CD14-positive monocyte (primary cell): ENCODE measurements around the gene FAM89A. TPM values are rescaled to one million over a fixed set of nuclear protein-coding genes. Genes with fewer than 3 reads are reported as not detected.
A peak's percentile ranks its signal among the peaks of the same experiment; 100 is the strongest.

Source experiments
- DNase-seq, 3 donors: peaks; one replicate each; pipeline ENCODE4 v3.0.0-alpha.2; 2011 to 2022
- H2AFZ ChIP-seq: 2 replicates; pipeline ENCODE4 v1.6.0; 2012; ENCODE audit warnings: mild to moderate bottlenecking, low read depth, low read length, inconsistent platforms; ENCODE audit not compliant: insufficient read depth, poor library complexity, severe bottlenecking
- H3K27ac ChIP-seq, 2 donors: 1 replicate in 1 of 2; 2 replicates in 1 of 2; pipeline ENCODE4 v1.5.1; 2012 to 2013; ENCODE audit warnings: low read length in 2 of 2, control low read depth in 1 of 2, inconsistent platforms in 1 of 2, low read depth in 1 of 2, mild to moderate bottlenecking in 1 of 2
- H3K27me3 ChIP-seq, 2 donors: one replicate each; pipeline versions ENCODE4 v1.6.0 to v1.6.1; 2011 to 2013; ENCODE audit warnings: low read length in 2 of 2; ENCODE audit not compliant: control insufficient read depth in 2 of 2, insufficient read depth in 2 of 2
- H3K36me3 ChIP-seq, 2 donors: replicated peaks in 1 of 2; 1 replicate in 1 of 2; 2 replicates in 1 of 2; pipeline versions ENCODE4 v1.5.1 to v1.6.1; 2012 to 2013; ENCODE audit warnings: low read length in 2 of 2, control low read depth in 1 of 2, inconsistent platforms in 1 of 2, mild to moderate bottlenecking in 1 of 2; ENCODE audit not compliant: insufficient read depth in 2 of 2, control insufficient read depth in 1 of 2
- H3K4me1 ChIP-seq, 2 donors: 1 replicate in 1 of 2; 2 replicates in 1 of 2; pipeline versions ENCODE4 v1.5.1 to v1.6.1; 2012 to 2013; ENCODE audit warnings: low read length in 2 of 2, control low read depth in 1 of 2, inconsistent platforms in 1 of 2, mild to moderate bottlenecking in 1 of 2, moderate library complexity in 1 of 2; ENCODE audit not compliant: insufficient read depth in 2 of 2, control insufficient read depth in 1 of 2
- H3K4me2 ChIP-seq: replicated peaks from 2 replicates; pipeline ENCODE3; 2012; ENCODE audit warnings: low read length, moderate library complexity, mild to moderate bottlenecking; ENCODE audit not compliant: poor library complexity, severe bottlenecking; ENCODE audit errors: extremely low read depth
- H3K4me3 ChIP-seq, 3 experiments: fragments of 200-600 bp in 1 of 3; sonication (generic) in 1 of 3; replicated peaks in 1 of 3; 1 replicate in 2 of 3; 2 replicates in 1 of 3; pipeline ENCODE4 v1.5.1; 2011 to 2013; ENCODE audit warnings: low read length in 3 of 3, mild to moderate bottlenecking in 3 of 3, control low read depth in 2 of 3, low read depth in 2 of 3, inconsistent platforms in 1 of 3, moderate library complexity in 1 of 3
- H3K79me2 ChIP-seq: 2 replicates; pipeline ENCODE4 v1.6.0; 2012; ENCODE audit warnings: mild to moderate bottlenecking, control low read depth, inconsistent platforms, low read length, moderate library complexity; ENCODE audit not compliant: insufficient read depth
- H3K9ac ChIP-seq: 2 replicates; pipeline ENCODE4 v1.6.0; 2017; ENCODE audit warnings: low read length, mild to moderate bottlenecking; ENCODE audit not compliant: insufficient read depth, poor library complexity, severe bottlenecking
- H3K9me3 ChIP-seq, 2 donors: replicated peaks in 1 of 2; 1 replicate in 1 of 2; 2 replicates in 1 of 2; pipeline versions ENCODE4 v1.5.1 to v1.6.1; 2012 to 2013; ENCODE audit warnings: low read length in 2 of 2, control low read depth in 1 of 2; ENCODE audit not compliant: control insufficient read depth in 1 of 2, insufficient read depth in 1 of 2
- H4K20me1 ChIP-seq: 2 replicates; pipeline ENCODE4 v1.6.0; 2012; ENCODE audit warnings: mild to moderate bottlenecking, low read length, control low read depth, moderate library complexity; ENCODE audit not compliant: insufficient read depth
- H3K27ac Mint-ChIP-seq, 7 donors: one replicate each; pipeline ENCODE4 v1.8.0; 2020; ENCODE audit warnings: mild to moderate bottlenecking in 7 of 7, mixed read lengths in 7 of 7, moderate library complexity in 6 of 7, inconsistent platforms in 2 of 7
- H3K27me3 Mint-ChIP-seq, 3 donors: one replicate each; pipeline ENCODE4 v1.8.0; 2021 to 2022; ENCODE audit warnings: low read depth in 3 of 3, mild to moderate bottlenecking in 3 of 3, mixed read lengths in 3 of 3, moderate library complexity in 3 of 3, inconsistent platforms in 1 of 3
- H3K36me3 Mint-ChIP-seq, 2 donors: one replicate each; pipeline ENCODE4 v1.8.0; 2020; ENCODE audit warnings: mixed read lengths in 2 of 2, inconsistent platforms in 1 of 2, mild to moderate bottlenecking in 1 of 2
- H3K4me1 Mint-ChIP-seq: one replicate; pipeline ENCODE4 v1.8.0; 2020; ENCODE audit warnings: mild to moderate bottlenecking, mixed read lengths
- H3K4me3 Mint-ChIP-seq, 2 donors: one replicate each; pipeline ENCODE4 v1.8.0; 2020; ENCODE audit warnings: mild to moderate bottlenecking in 2 of 2, mixed read lengths in 2 of 2, moderate library complexity in 1 of 2
- H3K9me3 Mint-ChIP-seq, 7 donors: one replicate each; pipeline ENCODE4 v1.8.0; 2020 to 2022; ENCODE audit warnings: mixed read lengths in 7 of 7, mild to moderate bottlenecking in 6 of 7, moderate library complexity in 6 of 7, inconsistent platforms in 2 of 7
- WGBS: methylation state at CpG from one replicate; pipeline ENCODE4 v1.1.5; 2013; ENCODE audit warnings: missing lambda C conversion rate; ENCODE audit not compliant: insufficient coverage; 5-methylcytosine and 5-hydroxymethylcytosine counted together
- intact Hi-C, 2 donors: fragments of 100-400 bp; cut with micrococcal nuclease; formaldehyde crosslinking; loops; one replicate each; pipeline versions ENCODE4 v1.15.0 to v1.15.1; 2023
- polyA plus RNA-seq, 3 donors: library from polyadenylated mRNA; depleted of rRNA in 1 of 3; unstranded in 2 of 3; stranded (reverse) in 1 of 3; fragments of 300-500 nt in 2 of 3; fragments of >200 nt in 1 of 3; fragmentation: Illumina TruSeq in 2 of 3; gene quantifications; 1 replicate in 2 of 3; 2 replicates in 1 of 3; pipeline ENCODE4 v1.2.3, GENCODE V29; 2012 to 2021
- TF ChIP-seq, protein P1 (sequence below): fragments of 200-600 bp; IDR thresholded peaks from one replicate; pipeline ENCODE4 v1.8.0; 2022; ENCODE audit warnings: antibody characterized with exemption, mild to moderate bottlenecking

The FAM89A gene
- polyA plus RNA-seq, 3 donors = 2.0 to 11.7 (median 4.4) TPM

DNA sequence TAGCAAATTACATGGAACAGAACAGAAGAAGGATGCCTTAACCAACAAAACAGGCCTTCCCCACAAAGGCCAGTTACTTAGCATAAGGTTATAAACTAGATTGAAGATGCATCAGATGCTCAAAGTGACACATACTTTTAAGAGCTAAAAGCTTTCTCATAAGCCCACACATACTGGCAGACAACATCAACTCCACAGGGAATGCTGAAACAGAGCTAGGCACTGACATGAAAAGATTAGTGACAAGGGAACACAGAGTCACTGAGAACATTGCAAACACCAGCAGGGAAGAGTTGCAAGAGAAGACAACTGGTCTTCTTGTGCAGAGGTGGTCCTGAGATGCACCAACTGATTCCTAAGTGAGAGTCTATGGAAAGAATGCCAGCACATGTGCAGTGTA is 68.3 kb downstream of the FAM89A start:
- peaks cover 0 to 2% (median 0%) of the 10 kb centered on the region in 3 donors for H3K27me3 Mint-ChIP-seq
- Histone ChIP-seq H3K79me2 (peaks cover 57% of the 10 kb centered on the region), H3K4me3 (no peak overlapping the region), H3K27me3 (no peaks in the 10 kb centered on the region), H3K4me1 (peaks cover 28 to 38% of the 10 kb centered on the region in 2 donors), H3K4me2 (no peak overlapping the region), H2AFZ (no peak overlapping the region), H4K20me1 (peaks cover 31% of the 10 kb centered on the region), H3K9ac (no peak overlapping the region), H3K27ac (peak overlapping the region in 1 of 2 donors; percentile 85), H3K36me3 (peaks cover 0 to 21% of the 10 kb centered on the region in 2 donors), H3K9me3 (no peaks in the 10 kb centered on the region)
- intact Hi-C loops = loop anchor here in 1 of 2 donors (10.0 kb wide), 1 partner anchor 73 kb away; the partner anchor contains the start of gene FAM89A
- H3K9me3 Mint-ChIP-seq = peaks cover 0 to 2% (median 0%) of the 10 kb centered on the region in 7 donors
- no peak for DNase-seq
- H3K4me1 Mint-ChIP-seq = peaks cover 43% of the 10 kb centered on the region
- TF ChIP-seq, protein P1, sequence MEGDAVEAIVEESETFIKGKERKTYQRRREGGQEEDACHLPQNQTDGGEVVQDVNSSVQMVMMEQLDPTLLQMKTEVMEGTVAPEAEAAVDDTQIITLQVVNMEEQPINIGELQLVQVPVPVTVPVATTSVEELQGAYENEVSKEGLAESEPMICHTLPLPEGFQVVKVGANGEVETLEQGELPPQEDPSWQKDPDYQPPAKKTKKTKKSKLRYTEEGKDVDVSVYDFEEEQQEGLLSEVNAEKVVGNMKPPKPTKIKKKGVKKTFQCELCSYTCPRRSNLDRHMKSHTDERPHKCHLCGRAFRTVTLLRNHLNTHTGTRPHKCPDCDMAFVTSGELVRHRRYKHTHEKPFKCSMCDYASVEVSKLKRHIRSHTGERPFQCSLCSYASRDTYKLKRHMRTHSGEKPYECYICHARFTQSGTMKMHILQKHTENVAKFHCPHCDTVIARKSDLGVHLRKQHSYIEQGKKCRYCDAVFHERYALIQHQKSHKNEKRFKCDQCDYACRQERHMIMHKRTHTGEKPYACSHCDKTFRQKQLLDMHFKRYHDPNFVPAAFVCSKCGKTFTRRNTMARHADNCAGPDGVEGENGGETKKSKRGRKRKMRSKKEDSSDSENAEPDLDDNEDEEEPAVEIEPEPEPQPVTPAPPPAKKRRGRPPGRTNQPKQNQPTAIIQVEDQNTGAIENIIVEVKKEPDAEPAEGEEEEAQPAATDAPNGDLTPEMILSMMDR = no peak
- peak overlapping the region in 2 of 7 donors; percentile 30 to 91 for H3K27ac Mint-ChIP-seq
- H3K36me3 Mint-ChIP-seq = peaks cover 32 to 40% of the 10 kb centered on the region in 2 donors
- no peak overlapping the region for H3K4me3 Mint-ChIP-seq

- Mint-ChIP-seq H3K9me3 (peaks cover 0 to 2% (median 0%) of the 10 kb centered on the region in 7 donors), H3K36me3 (peaks cover 20 to 29% of the 10 kb centered on the region in 2 donors), H3K4me1 (peaks cover 38% of the 10 kb centered on the region), H3K27me3 (no peaks in the 10 kb centered on the region), H3K27ac (peak overlapping the region in 2 of 7 donors; percentile 26 to 63), H3K4me3 (no peak overlapping the region)
- H3K36me3 ChIP-seq = peaks cover 0 to 11% of the 10 kb centered on the region in 2 donors
- TF ChIP-seq, protein P1 = no peak
- intact Hi-C loops = loop anchor here in 1 of 2 donors (10.0 kb wide), 1 partner anchor 74 kb away; the partner anchor contains the start of gene FAM89A
- no peak overlapping the region for H3K4me2 ChIP-seq
- no peak for DNase-seq
- no peaks in the 10 kb centered on the region for H3K9me3 ChIP-seq
- peaks cover 47% of the 10 kb centered on the region for H3K79me2 ChIP-seq
- no peak overlapping the region for H3K9ac ChIP-seq
- H3K4me3 ChIP-seq = no peak overlapping the region
- WGBS = no CpG with 5 or more reads among the region's 5 CpGs
- H2AFZ ChIP-seq = no peak overlapping the region
- H3K27ac ChIP-seq = no peak overlapping the region
- H3K27me3 ChIP-seq = no peaks in the 10 kb centered on the region
- peaks cover 37% of the 10 kb centered on the region for H4K20me1 ChIP-seq
- H3K4me1 ChIP-seq = peaks cover 24 to 34% of the 10 kb centered on the region in 2 donors
Measured at GRCh38 chr1:230970432-230970831, 69.6 kb downstream of the FAM89A start.

Other genes starting within 250 kb of the FAM89A start
- gene C1orf198, start 171.7 kb downstream of the FAM89A start, polyA plus RNA-seq = 1 to 10 TPM; 1.3 to 2.7 (median 1.6) TPM
- 10 to 100 TPM in 2 of 3 donors, 1 to 10 TPM in 1; 9.2 to 24.4 (median 10.8) TPM for gene TTC13, start 61.4 kb downstream of the FAM89A start, polyA plus RNA-seq
- 10 to 100 TPM in 2 of 3 donors, 1 to 10 TPM in 1; 7.7 to 19.2 (median 15.0) TPM for gene ARV1, start 61.2 kb downstream of the FAM89A start, polyA plus RNA-seq
- not detected for gene TRIM67, start 121.8 kb upstream of the FAM89A start, polyA plus RNA-seq
- gene GNPAT, start 201.0 kb upstream of the FAM89A start, polyA plus RNA-seq = 10 to 100 TPM; 20.8 to 40.3 (median 34.8) TPM